A673 (cell line): Measurements from ENCODE around the gene PNPLA1.

ENCODE experiments used
- EZH2 ChIP-seq: fragments of 200-600 bp; sonication (generic); IDR thresholded peaks from 2 replicates; pipeline ENCODE4 v1.6.1; 2017; ENCODE audit warnings: borderline replicate concordance, low read depth, mild to moderate bottlenecking, mixed read lengths, antibody characterized with exemption, low read length; ENCODE audit not compliant: poor library complexity, severe bottlenecking
- TF ChIP-seq, protein P1 (sequence below): fragments of 300-800, 200-600 bp; sonication (generic); conservative IDR thresholded peaks from 2 replicates; pipeline ENCODE4 v1.5.1; 2017; ENCODE audit warnings: low read depth, mild to moderate bottlenecking, antibody characterized with exemption, low read length, moderate library complexity, mixed read lengths

DNA sequence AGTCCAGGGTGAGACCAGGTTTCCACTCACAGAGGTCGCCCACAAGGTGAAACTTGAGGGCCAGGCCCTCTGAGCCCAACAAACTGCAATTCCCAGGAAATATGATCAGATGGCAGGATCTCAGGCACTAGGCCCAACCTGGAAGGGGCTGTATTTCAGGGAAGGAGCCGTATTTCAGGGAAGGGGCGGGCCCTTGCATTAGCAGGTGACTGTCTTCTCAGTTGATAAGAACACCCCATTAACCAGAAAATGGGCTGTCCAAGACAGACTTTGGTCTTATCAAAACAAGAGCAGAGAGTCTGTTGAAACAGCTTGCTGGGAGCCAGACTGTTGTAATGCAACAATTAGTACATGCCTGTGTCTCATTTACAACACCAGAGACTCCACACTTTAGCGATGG, 77.8 kb downstream of the PNPLA1 start:
- TF ChIP-seq, protein P1, sequence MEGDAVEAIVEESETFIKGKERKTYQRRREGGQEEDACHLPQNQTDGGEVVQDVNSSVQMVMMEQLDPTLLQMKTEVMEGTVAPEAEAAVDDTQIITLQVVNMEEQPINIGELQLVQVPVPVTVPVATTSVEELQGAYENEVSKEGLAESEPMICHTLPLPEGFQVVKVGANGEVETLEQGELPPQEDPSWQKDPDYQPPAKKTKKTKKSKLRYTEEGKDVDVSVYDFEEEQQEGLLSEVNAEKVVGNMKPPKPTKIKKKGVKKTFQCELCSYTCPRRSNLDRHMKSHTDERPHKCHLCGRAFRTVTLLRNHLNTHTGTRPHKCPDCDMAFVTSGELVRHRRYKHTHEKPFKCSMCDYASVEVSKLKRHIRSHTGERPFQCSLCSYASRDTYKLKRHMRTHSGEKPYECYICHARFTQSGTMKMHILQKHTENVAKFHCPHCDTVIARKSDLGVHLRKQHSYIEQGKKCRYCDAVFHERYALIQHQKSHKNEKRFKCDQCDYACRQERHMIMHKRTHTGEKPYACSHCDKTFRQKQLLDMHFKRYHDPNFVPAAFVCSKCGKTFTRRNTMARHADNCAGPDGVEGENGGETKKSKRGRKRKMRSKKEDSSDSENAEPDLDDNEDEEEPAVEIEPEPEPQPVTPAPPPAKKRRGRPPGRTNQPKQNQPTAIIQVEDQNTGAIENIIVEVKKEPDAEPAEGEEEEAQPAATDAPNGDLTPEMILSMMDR, result no peak
- no peak for TF ChIP-seq EZH2
